Measurements from ENCODE around the gene GKAP1. TPM values are rescaled to one million over a fixed set of nuclear protein-coding genes. Genes with fewer than 3 reads are reported as not detected.
"Not testable (repeated sequence)": the region's sequence is repeated elsewhere in the genome, so short reads cannot be mapped to it uniquely, and the experiment has no call there.

Gene GKAP1
- total RNA-seq, 1 donor from 2014 or later: 6.4 TPM

GRCh38 chr9:83733739-83734138, 83.8 kb downstream of the GKAP1 start:
- no peak for DNase-seq (ENCODE audit: low spot score)
- ATAC-seq: no peak

GRCh38 chr9:83728591-83729368, 88.8 kb downstream of the GKAP1 start:
- not testable (repeated sequence) for DNase-seq (ENCODE audit: low spot score); ATAC-seq

DNA sequence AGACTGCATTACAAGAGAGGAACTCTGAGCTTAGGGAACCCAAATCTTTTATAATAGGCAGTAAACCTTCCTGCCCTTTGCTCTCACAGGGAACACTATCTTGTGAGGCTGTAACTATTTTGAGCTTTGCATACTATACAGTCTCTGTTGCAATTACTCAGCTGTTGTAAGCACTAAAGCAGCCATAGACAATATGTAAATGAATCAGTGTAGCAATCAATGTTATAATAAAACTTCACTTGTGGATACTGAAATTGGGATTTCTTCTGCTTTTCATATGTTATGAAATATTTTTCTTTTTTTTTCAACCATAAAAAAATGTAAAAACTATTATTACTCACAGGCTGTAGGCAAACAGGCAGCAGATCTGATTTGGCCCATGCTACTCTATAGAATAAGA, 93.1 kb downstream of the GKAP1 start:
- no peak for DNase-seq (ENCODE audit: low spot score)

DNA sequence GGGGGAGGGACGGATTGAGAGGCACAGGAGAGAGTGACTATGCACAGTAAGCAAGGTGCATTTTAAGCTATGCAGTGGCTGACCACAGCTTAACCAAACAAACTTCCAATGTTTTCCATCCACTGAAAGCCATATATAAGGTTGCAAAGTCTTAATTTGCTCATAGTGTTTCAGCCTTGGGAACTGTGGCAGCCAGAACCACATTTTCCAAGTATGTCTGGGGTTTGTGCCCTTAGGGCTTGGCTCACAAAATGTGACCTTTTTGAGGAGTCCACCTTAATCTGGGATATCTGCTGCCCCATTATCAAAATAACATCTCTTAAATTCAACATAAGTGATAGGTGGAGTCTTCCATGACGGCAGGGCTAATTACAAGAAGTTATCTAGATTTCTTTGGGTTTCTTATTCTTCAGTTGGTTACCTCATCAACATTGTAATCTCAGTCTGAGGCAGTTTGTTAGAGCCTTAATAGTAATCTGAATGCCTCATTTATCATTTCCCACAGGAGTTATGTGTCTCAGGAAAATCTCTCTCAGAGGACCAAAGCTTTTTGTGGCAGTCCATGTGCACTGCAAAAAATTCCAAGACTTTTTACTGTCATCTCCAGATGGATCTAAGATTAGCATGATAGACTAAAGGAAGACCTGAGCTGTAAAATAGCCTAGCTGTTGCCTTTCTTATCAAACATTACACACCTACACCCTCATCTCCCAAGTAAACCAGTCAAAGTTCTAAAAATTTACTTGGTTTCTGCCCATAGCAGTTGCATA, 94.7 kb downstream of the GKAP1 start:
- ATAC-seq (no peak), DNase-seq (ENCODE audit: low spot score) (no peak)

More for the DNA sequence above, 93.1 kb downstream of the GKAP1 start:
- no peak for ATAC-seq

- ATAC-seq (no peak), DNase-seq (ENCODE audit: low spot score) (no peak)
These were observed 96.1 kb downstream of the GKAP1 start for GRCh38 chr9:83721509-83721908.

GRCh38 chr9:83715794-83716193, 101.8 kb downstream of the GKAP1 start:
- DNase-seq (ENCODE audit: low spot score): no peak
- ATAC-seq: no peak

GRCh38 chr9:83715221-83715620, 102.3 kb downstream of the GKAP1 start:
- no peak for ATAC-seq
- DNase-seq (ENCODE audit: low spot score): no peak

DNA sequence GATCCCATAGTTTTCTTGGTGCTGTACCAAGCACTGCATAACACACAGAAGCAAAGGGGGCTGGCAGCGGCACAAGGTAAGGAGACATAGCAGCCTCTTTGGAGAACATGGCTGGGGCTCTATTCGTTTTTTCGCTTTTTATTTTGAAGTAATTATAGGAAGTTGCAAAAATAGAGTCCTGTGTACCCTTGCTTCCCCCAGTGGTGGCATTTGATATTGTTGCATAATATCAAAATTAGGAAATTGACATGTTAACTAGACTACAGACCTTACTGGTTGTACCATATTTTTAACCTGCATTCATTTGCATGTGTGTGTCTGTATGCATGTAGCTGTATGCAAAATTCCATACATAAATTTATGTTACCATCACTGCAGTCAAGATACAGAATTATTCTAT, 103.2 kb downstream of the GKAP1 start:
- DNase-seq (ENCODE audit: low spot score) (no peak), ATAC-seq (peak; percentile 57)

DNA sequence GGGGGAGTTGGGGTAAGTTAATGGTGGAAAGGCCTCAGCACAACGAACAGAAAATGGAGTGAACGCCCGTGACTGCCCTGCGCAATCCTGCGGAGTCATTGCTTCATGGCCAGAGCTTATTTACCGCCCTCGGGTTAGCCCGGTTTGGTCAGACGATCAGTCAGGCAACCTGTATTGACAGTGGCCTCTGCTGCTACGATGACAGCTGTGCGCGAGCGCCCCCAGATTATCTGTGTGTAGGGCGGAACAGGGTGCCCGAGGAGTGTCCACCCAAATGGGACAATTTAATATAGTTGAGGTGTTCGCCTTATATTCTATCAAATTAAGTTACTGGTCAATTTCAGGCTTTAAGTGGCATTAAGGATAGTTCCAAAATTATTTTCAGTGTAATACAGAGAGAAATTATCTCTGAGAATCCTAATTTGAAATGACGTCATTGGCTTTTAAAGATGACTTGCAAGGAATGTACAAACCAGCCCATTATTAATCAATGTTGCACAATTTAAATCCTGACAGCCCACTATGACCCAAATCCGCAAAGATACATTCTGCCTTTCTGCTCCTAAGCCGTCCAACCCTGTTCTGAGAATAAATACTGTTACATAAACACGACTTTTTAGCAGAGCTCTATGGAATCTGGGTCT, 108.9 kb downstream of the GKAP1 start:
- peak; percentile 84 for DNase-seq (ENCODE audit: low spot score)

DNA sequence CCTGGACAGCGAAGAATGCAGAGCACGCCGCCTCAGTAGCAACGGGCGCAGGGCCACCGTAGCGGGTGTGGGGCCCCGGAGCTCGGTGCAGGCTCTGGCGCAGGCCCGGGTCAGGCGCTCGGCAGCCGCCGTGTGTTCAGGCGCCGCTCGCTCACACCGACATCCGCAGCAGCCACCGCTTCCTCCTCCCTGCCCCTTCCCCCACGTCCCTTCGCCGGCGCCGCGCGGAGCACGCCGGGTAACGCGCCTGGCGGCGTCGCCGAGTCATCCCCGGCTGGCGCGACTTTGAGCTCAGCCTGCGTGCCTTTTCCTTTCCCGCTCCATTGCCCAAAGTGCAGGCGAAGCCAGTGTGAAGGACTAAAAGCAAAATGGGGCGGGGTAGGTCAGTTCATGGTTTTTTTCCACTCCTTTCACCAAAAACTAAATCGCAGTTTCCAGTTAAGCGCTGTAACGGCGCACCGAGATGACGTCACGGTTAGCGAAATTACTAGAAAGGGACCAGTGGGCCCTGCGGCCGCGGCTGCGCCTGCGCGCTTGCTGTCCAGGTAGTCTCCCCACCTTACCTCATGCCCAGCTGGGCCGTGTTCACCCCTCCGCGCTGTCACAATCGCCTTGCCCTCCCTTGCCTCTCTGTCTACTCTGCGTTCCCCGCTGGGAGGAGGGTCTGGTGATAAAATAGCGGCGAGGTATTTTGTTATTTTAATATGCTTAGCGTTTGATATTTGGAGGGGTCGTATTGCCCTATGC, 109.6 kb downstream of the GKAP1 start, which contains the start of gene UBQLN1:
Gene UBQLN1 (minus strand): TSS at position 191 of the 747 bp plus-strand sequence. CDS start 279 bp downstream, outside the sequence.
- DNase-seq (ENCODE audit: low spot score): peak; percentile 95
- peak; percentile 91 for ATAC-seq

More for the DNA sequence above, 108.9 kb downstream of the GKAP1 start:
- peak; percentile 79 for ATAC-seq

GRCh38 chr9:83707518-83707767, 110.1 kb downstream of the GKAP1 start:
- DNase-seq (ENCODE audit: low spot score) (no peak), ATAC-seq (peak; percentile 62)

DNA sequence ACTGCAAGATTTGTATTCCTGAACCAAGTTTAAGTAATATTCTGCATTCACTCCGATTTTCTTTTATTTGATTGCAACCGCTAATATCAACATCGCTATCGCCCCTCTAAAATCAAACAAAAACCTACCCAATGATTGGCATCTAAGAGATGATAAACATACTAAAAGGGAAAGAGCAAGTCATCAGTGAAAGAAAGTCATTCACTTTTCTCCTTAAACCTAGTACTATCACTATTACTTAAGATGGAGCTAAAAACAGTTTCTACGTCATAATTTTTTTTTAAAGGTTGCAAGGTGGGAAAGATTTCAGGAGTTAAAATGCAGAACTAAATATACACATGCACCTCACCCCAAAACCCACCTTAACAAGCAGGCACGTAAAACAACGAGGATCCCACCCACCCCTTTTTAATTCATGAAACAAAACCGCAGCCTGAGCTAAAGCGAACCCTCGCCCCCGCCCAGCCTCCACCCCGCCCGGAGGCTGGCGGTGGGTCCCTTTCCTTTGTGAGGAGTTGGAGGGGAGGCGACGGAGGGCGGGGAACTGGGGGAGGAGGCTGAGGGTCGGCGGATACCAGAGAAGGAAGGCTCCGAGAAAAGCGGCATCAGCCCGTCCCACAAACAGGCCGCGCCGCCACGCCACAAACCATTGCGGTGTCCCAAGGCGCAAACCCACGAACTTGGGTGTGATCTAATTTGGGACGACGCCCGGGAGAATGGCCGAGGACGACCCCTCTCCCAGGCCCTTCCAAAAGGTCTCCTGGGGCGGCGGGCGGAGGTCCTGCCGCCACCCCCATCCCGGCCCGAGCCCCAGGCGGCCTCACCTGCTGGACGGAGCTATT, 110.7 kb downstream of the GKAP1 start:
- ATAC-seq (peak; percentile 14), DNase-seq (ENCODE audit: low spot score) (no peak)

DNA sequence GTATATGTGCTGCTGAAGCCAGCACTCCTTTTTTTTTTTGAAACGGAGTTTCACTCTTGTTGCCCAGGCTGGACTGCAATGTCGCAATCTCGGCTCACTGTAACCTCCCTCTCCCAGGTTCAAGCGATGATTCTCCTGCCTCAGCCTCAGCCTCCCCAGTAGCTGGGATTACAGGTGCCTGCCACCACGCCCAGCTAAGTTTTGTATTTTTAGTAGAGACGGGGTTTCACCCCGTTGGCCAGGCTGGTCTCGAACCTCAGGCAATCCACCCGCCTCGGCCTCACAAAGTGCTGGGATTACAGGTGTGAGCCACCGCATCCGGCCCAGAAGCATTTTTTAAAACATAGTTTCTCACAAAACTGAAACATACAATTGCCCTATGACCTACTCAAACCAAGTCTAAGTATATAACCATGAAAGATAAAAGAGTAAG, 112.3 kb downstream of the GKAP1 start:
- ATAC-seq: not testable (repeated sequence)
- DNase-seq (ENCODE audit: low spot score): peak; percentile 52

DNA sequence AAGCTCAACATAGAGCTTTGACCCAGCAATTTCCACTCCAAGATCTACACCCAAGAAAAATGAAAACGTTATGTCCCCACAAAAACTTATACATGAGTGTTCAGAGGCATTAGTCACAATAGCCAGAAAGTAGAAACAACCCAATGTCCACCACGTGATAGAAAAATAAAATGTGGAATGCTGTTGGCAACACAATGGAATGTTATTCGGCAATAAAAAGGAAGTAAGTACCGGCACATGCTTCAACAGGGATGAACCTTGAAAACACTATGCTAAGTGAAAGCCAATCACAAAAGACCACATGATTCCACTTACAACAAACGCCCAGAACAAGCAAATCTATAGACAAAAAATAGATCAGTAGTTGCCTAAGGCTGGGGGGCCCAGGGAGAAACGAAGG, 115.8 kb downstream of the GKAP1 start:
- no peak for ATAC-seq
- DNase-seq (ENCODE audit: low spot score): no peak

DNA sequence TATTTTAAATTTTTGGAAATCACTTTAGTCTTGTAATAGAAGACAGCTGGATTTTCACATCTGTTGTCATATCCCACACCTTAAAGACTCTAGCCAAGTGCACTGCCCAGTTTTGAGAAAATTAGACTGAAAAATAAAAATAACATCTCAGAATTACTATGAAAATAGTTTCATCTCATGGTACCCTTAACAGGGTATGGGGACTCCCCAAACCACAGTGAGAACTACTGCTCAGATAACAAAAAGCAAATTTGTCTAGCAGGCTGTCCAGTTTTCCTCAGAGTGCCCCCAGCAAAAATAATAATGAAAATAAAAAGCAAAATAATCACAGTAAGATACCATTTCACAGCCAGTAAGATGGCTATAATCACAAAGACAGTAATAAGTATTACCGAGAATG, 116.3 kb downstream of the GKAP1 start:
- ATAC-seq (no peak), DNase-seq (ENCODE audit: low spot score) (no peak)

GRCh38 chr9:83699615-83700014, 118.0 kb downstream of the GKAP1 start:
- ATAC-seq: no peak

DNA sequence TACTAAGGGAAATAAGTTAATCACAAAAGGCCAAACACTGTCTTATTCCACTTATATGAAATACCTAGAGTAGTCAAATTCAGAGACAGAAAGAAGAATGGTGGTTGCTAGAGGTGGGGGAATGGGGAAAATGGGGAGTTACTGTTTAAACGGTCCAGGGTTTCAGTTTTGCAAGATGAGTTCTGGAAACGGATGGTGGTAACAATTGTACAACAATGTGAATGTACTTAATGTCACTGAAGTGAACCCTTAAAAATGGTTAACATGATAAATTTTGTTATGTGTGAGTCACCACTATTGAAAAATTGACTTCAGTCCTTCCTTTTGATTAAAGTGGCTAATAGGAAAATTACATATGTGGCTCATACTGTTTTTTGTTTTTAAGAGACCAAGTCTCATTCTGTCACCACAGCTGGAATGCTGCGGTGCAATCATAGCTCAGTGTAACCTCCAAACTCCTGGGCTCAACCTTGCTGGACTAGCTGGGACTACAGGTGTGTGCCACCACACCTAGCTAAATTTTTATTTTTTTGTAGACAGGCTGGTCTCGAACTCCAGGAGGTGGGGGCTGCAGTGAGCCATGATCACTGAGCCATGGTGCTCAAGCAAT, 118.5 kb downstream of the GKAP1 start:
- DNase-seq (ENCODE audit: low spot score) (no peak), ATAC-seq (no peak)

More at GRCh38 chr9:83699615-83700014, 118.0 kb downstream of the GKAP1 start:
- no peak for DNase-seq (ENCODE audit: low spot score)

DNA sequence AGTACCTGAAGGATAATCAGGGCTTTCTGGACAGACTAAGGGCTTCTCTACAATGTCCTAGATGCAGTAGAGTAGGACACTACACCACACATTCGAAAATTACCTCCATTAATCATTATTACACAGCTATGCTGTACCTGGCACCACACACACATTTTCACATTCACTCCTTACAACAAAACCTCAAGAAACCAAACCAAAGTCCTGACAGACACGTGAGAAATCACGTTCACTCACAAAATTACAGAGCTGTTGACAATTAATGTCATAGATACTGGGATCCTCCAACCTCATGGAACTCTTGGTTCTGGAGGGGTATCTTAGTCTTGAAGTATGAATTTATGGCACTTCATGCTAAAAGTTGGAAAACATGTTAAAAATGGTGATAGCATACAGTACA, 126.1 kb downstream of the GKAP1 start:
- DNase-seq (ENCODE audit: low spot score) (no peak), ATAC-seq (no peak)
